Mesendoderm (in vitro differentiated cells): ENCODE data around the gene ZNF264.
A peak's percentile ranks its signal among the peaks of the same experiment; 100 is the strongest.

Experiments
- DNase-seq: peaks from one replicate; pipeline ENCODE4 v3.0.0; 2013
- H2AK5ac ChIP-seq: 2 replicates; pipeline ENCODE4 v1.6.1; 2013; ENCODE audit warnings: low read length, inconsistent platforms
- H2BK120ac ChIP-seq: 2 replicates; pipeline ENCODE4 v1.6.1; 2013; ENCODE audit warnings: low read depth, mild to moderate bottlenecking, low read length, moderate library complexity, mixed read lengths
- H2BK15ac ChIP-seq: replicated peaks from 2 replicates; pipeline ENCODE4 v1.6.1; 2013; ENCODE audit warnings: low read depth, mild to moderate bottlenecking, moderate library complexity
- H2BK5ac ChIP-seq: 2 replicates; pipeline ENCODE4 v1.6.1; 2013; ENCODE audit warnings: low read length, inconsistent platforms
- H3K18ac ChIP-seq: 2 replicates; pipeline ENCODE4 v1.6.1; 2013; ENCODE audit warnings: mild to moderate bottlenecking, low read length, mixed read lengths
- H3K23ac ChIP-seq: one replicate; pipeline ENCODE4 v1.6.1; 2013; ENCODE audit warnings: low read length
- H3K27ac ChIP-seq: 2 replicates; pipeline ENCODE4 v1.5.1; 2013; ENCODE audit warnings: low read depth, mild to moderate bottlenecking, inconsistent platforms, low read length, moderate library complexity
- H3K27me3 ChIP-seq: 2 replicates; pipeline ENCODE4 v1.6.1; 2013; ENCODE audit warnings: low read length, control low read depth, mild to moderate bottlenecking, inconsistent platforms; ENCODE audit not compliant: insufficient read depth, poor library complexity
- H3K36me3 ChIP-seq: 2 replicates; pipeline ENCODE4 v1.6.1; 2013; ENCODE audit warnings: low read length, inconsistent platforms; ENCODE audit not compliant: control insufficient read depth, insufficient read depth
- H3K4ac ChIP-seq: one replicate; pipeline ENCODE4 v1.6.1; 2013; ENCODE audit warnings: low read depth, mild to moderate bottlenecking, low read length, moderate library complexity
- H3K4me1 ChIP-seq: 2 replicates; pipeline ENCODE4 v1.6.1; 2013; ENCODE audit warnings: low read depth, low read length, inconsistent platforms; ENCODE audit not compliant: control insufficient read depth
- H3K4me2 ChIP-seq: 2 replicates; pipeline ENCODE4 v1.6.1; 2013; ENCODE audit warnings: low read length
- H3K4me3 ChIP-seq: 2 replicates; pipeline ENCODE4 v1.5.1; 2013; ENCODE audit warnings: mild to moderate bottlenecking, low read length
- H3K56ac ChIP-seq: one replicate; pipeline ENCODE4 v1.6.1; 2013; ENCODE audit warnings: low read length
- H3K79me1 ChIP-seq: 2 replicates; pipeline ENCODE4 v1.6.1; 2013; ENCODE audit warnings: low read length, inconsistent platforms
- H3K79me2 ChIP-seq: 2 replicates; pipeline ENCODE4 v1.6.1; 2013; ENCODE audit warnings: mild to moderate bottlenecking, low read length; ENCODE audit not compliant: control insufficient read depth, insufficient read depth
- H3K9ac ChIP-seq: 2 replicates; pipeline ENCODE4 v1.6.1; 2013; ENCODE audit warnings: low read length, inconsistent platforms
- H4K5ac ChIP-seq: one replicate; pipeline ENCODE4 v1.6.1; 2013; ENCODE audit warnings: low read length
- H4K8ac ChIP-seq: one replicate; pipeline ENCODE4 v1.6.1; 2013; ENCODE audit warnings: low read depth, mild to moderate bottlenecking, control low read depth, low read length, moderate library complexity
- whole genome bisulfite sequencing: extraction: QIAGEN DNeasy Blood & Tissue Kit; methylation state at CpG from one replicate; pipeline ENCODE4 v1.1.7; 2013; ENCODE audit warnings: low lambda C conversion rate, missing lambda C conversion rate; ENCODE audit not compliant: insufficient coverage; ENCODE audit errors: extremely low coverage; 5-methylcytosine and 5-hydroxymethylcytosine counted together

The ZNF264 gene

GRCh38 chr19:57239982-57240310 lies 48.6 kb downstream of the ZNF264 start:
- Histone ChIP-seq H2AK5ac (no peak overlapping the region), H3K4me3 (peak overlapping the region; percentile 45), H2BK5ac (no peak overlapping the region), H3K4ac (no peak overlapping the region), H4K8ac (peak overlapping the region; percentile 0), H3K4me1 (no peaks in the 10 kb centered on the region), H3K18ac (peak overlapping the region; percentile 25), H3K27ac (no peak overlapping the region), H2BK15ac (no peak overlapping the region), H3K79me1 (peaks cover 10% of the 10 kb centered on the region), H3K9ac (peak overlapping the region; percentile 71), H3K79me2 (peaks cover 23% of the 10 kb centered on the region), H4K5ac (no peak overlapping the region), H3K36me3 (no peaks in the 10 kb centered on the region), H2BK120ac (no peak overlapping the region), H3K23ac (no peak overlapping the region), H3K56ac (peak overlapping the region; percentile 82), H3K27me3 (no peaks in the 10 kb centered on the region), H3K4me2 (peak overlapping the region; percentile 88)
- no peak for DNase-seq
- WGBS: no CpG with 5 or more reads among the region's 12 CpGs

DNA sequence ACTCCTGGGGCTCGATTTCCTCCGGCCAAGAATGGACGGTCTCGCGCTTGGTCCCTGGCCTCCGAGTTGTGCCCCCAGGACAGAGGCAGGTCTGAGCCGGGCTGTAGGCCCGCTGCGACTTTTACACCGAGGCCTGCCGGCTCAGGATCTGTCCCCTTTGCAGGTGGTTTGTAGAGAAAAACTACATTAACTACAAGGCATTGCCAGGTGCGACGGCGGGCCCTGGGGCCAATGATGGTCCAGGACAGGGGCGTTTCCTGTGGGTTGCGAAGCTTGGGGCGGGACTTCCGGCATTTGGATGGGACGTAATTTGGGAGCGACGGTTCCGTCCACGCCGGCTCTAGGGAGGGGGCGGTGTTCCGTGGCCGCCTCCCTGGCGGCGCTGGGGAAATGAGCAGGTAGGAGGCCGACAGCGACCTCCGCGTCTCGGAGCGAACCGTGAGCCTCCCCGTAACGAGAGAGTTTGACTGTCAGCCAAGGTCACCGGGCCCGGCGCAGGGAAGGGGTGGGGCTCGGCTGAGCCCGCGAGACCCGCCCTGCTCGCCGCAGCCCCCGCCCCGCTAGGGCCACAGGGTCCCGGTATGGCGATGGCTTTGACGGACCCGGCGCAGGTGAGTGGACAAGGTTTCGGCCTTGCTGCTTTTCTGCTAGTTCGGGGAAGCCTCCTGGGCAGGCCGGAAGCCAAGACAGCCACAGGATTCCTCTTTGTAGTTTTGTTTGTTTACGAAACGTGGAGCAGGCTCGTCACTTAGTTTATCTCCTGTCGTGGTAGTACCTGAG lies 49.2 kb downstream of the ZNF264 start, which contains the start of gene ZNF805:
ZNF805 (plus strand) TSS at position 322 of the 780 bp plus-strand sequence; CDS start at position 582, 260 bp downstream.
- H3K27me3 ChIP-seq: no peaks in the 10 kb centered on the region
- WGBS: no CpG with 5 or more reads among the region's 61 CpGs
- no peaks in the 10 kb centered on the region for H3K4me1 ChIP-seq
- no peak within 1 kb of the TSS for H2BK5ac ChIP-seq
- peak within 1 kb of the TSS; percentile 96 for H3K56ac ChIP-seq
- no peak within 1 kb of the TSS for H2AK5ac ChIP-seq
- peak within 1 kb of the TSS; percentile 76 for H3K4ac ChIP-seq
- H2BK120ac ChIP-seq: no peak within 1 kb of the TSS
- peak; percentile 98 for DNase-seq
- H4K8ac ChIP-seq: peak within 1 kb of the TSS; percentile 0
- no peak within 1 kb of the TSS for H3K23ac ChIP-seq
- no peak within 1 kb of the TSS for H4K5ac ChIP-seq
- peak within 1 kb of the TSS; percentile 25 for H3K18ac ChIP-seq
- H2BK15ac ChIP-seq: no peak within 1 kb of the TSS
- H3K4me2 ChIP-seq: peak within 1 kb of the TSS; percentile 88
- H3K9ac ChIP-seq: peak within 1 kb of the TSS; percentile 91
- no peaks in the 10 kb centered on the region for H3K36me3 ChIP-seq
- peak within 1 kb of the TSS; percentile 13 for H3K27ac ChIP-seq
- peaks cover 10% of the 10 kb centered on the region for H3K79me1 ChIP-seq
- peak within 1 kb of the TSS; percentile 95 for H3K4me3 ChIP-seq
- H3K79me2 ChIP-seq: peaks cover 23% of the 10 kb centered on the region

DNA sequence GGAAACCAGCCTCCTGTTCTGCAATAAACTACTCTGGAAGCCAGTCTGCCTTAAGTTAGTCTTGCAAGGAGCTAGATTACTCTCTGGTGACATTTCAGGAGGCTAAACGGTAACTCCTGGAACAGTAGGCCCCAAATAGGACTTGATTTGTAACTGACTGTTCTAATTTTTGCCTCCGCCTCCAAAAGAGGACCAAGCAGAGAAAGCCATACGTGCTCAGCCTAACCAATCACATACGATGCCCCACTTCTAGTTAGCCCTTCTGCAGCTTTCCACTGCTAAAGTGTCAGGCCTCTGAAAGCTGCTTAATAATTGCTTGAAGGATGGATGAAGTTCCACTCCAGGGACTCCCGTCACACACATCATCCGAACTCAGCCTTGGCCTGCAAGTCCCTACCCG lies 49.9 kb downstream of the ZNF264 start:
- Histone ChIP-seq H3K18ac (no peak overlapping the region), H3K36me3 (no peaks in the 10 kb centered on the region), H3K79me1 (peaks cover 10% of the 10 kb centered on the region), H2AK5ac (no peak overlapping the region), H4K5ac (no peak overlapping the region), H3K4me3 (peak overlapping the region; percentile 95), H3K23ac (no peak overlapping the region), H3K4ac (no peak overlapping the region), H2BK120ac (no peak overlapping the region), H2BK15ac (no peak overlapping the region), H2BK5ac (no peak overlapping the region), H3K4me2 (peak overlapping the region; percentile 75), H3K9ac (peak overlapping the region; percentile 91), H3K56ac (peak overlapping the region; percentile 96), H3K27me3 (no peaks in the 10 kb centered on the region), H3K27ac (no peak overlapping the region), H3K4me1 (no peaks in the 10 kb centered on the region), H4K8ac (no peak overlapping the region), H3K79me2 (peaks cover 23% of the 10 kb centered on the region)
- peak; percentile 5 for DNase-seq
- WGBS: no CpG with 5 or more reads among the region's 7 CpGs

- H2BK15ac ChIP-seq: no peak overlapping the region
- H3K79me2 ChIP-seq: peaks cover 23% of the 10 kb centered on the region
- H3K56ac ChIP-seq: no peak overlapping the region
- no peaks in the 10 kb centered on the region for H3K27me3 ChIP-seq
- no CpG with 5 or more reads among the region's 5 CpGs for WGBS
- no peak overlapping the region for H2BK5ac ChIP-seq
- H3K27ac ChIP-seq: no peak overlapping the region
- no peaks in the 10 kb centered on the region for H3K4me1 ChIP-seq
- H3K23ac ChIP-seq: no peak overlapping the region
- no peak overlapping the region for H3K9ac ChIP-seq
- no peak overlapping the region for H3K18ac ChIP-seq
- no peak overlapping the region for H2BK120ac ChIP-seq
- DNase-seq: no peak
- no peak overlapping the region for H3K4me2 ChIP-seq
- H3K4me3 ChIP-seq: no peak overlapping the region
- H3K36me3 ChIP-seq: no peaks in the 10 kb centered on the region
- no peak overlapping the region for H4K5ac ChIP-seq
- no peak overlapping the region for H4K8ac ChIP-seq
- H2AK5ac ChIP-seq: no peak overlapping the region
- peaks cover 11% of the 10 kb centered on the region for H3K79me1 ChIP-seq
- no peak overlapping the region for H3K4ac ChIP-seq
Observed at GRCh38 chr19:57242821-57243220, 51.5 kb downstream of the ZNF264 start.

- Histone ChIP-seq H3K79me2 (peaks cover 23% of the 10 kb centered on the region), H3K79me1 (peaks cover 11% of the 10 kb centered on the region), H3K4me3 (no peak overlapping the region), H3K9ac (no peak overlapping the region), H3K18ac (no peak overlapping the region), H2BK15ac (no peak overlapping the region), H3K4me2 (no peak overlapping the region), H3K56ac (no peak overlapping the region), H3K27ac (no peak overlapping the region), H4K8ac (no peak overlapping the region), H3K4me1 (no peaks in the 10 kb centered on the region), H3K4ac (no peak overlapping the region), H2BK5ac (no peak overlapping the region), H2AK5ac (no peak overlapping the region), H3K36me3 (no peaks in the 10 kb centered on the region), H3K27me3 (no peaks in the 10 kb centered on the region), H3K23ac (no peak overlapping the region), H4K5ac (no peak overlapping the region), H2BK120ac (no peak overlapping the region)
- WGBS: no CpG with 5 or more reads among the region's 5 CpGs
- no peak for DNase-seq
Observed at GRCh38 chr19:57244513-57244912, 53.2 kb downstream of the ZNF264 start.

DNA sequence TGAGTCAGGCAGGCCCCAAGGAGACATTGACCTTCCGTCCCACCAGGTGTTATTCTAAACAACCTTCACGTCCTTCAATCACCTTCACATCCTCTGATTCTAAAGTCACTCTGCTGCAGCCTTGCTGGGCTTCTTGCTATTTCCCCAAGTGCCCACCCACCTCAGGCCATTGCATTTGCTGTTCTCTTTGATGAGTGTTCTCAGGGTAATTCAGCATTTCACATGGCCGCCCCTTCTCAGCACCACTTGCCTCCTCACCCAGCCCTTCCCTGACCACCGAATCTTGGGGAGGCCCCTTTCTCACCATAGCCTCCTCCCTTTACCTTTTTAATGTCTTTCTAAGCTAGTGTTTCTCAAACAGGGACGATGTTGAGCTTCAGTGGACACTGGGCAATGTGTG lies 53.8 kb downstream of the ZNF264 start:
- no CpG with 5 or more reads among the region's 5 CpGs for WGBS
- H3K9ac ChIP-seq: no peak overlapping the region
- H4K5ac ChIP-seq: no peak overlapping the region
- H3K79me2 ChIP-seq: peaks cover 23% of the 10 kb centered on the region
- H3K4ac ChIP-seq: no peak overlapping the region
- no peak overlapping the region for H2BK5ac ChIP-seq
- no peak overlapping the region for H2AK5ac ChIP-seq
- no peak overlapping the region for H4K8ac ChIP-seq
- H3K36me3 ChIP-seq: no peaks in the 10 kb centered on the region
- H3K23ac ChIP-seq: no peak overlapping the region
- no peak overlapping the region for H3K4me2 ChIP-seq
- H3K18ac ChIP-seq: no peak overlapping the region
- no peak overlapping the region for H2BK15ac ChIP-seq
- no peak overlapping the region for H2BK120ac ChIP-seq
- no peak overlapping the region for H3K4me3 ChIP-seq
- no peak overlapping the region for H3K27ac ChIP-seq
- DNase-seq: no peak
- no peaks in the 10 kb centered on the region for H3K27me3 ChIP-seq
- H3K56ac ChIP-seq: no peak overlapping the region
- no peaks in the 10 kb centered on the region for H3K4me1 ChIP-seq
- H3K79me1 ChIP-seq: peaks cover 11% of the 10 kb centered on the region
